ENCODE results near the gene PHKG1.

DNA sequence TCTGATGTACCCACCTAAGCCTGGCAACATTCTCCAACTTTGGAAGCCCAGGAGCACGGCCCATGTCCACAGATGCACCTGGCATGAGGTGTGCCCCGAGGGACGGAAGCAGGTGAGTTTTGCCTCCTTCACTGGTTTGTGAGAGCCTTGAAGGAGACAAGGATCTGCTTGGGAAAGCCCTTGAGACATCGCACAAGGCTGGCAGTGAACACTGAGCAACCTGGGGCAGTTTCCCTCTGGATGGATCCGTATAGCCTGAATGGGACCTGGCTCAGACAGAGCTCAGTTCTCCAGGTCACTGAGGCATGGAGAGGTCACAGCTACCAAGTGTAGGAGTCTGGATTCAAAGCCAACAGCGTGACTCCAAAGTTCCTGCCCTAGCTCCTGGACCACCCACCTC, 32.2 kb upstream of the PHKG1 start:
- TF ChIP-seq CTCF (IDR thresholded peaks at IDR 0.05) (no peak), POLR2A (IDR thresholded peaks at IDR 0.05) (no peak)

Measured in body of pancreas (tissue), 4 donors.